Caco-2 (cell line): ENCODE measurements around the gene LMO7. TPM values are rescaled to one million over a fixed set of nuclear protein-coding genes. Genes with fewer than 3 reads are reported as not detected.

Experiments used
- BruUV-seq: library from RNA; stranded (reverse); fragments of 400-500 nt; replicated peaks from 2 replicates; lab custom pipeline; 2021; lab: Mats Ljungman, UMichigan
- CTCF ChIA-PET: fragments of 300-600 bp; sonication (Branson Sonifier 250); formaldehyde crosslinking; loops from one replicate; lab custom pipeline; 2022; ENCODE audit warnings: antibody characterized with exemption; lab: Charles Lee
- POLR2A ChIA-PET: fragments of 300-600 bp; sonication (Branson Sonifier 250); formaldehyde crosslinking; loops from one replicate; lab custom pipeline; 2022; ENCODE audit warnings: antibody characterized with exemption; lab: Charles Lee
- DNase-seq, 2 experiments: peaks; one replicate each; pipeline versions ENCODE4 v3.0.0 to v3.0.0-alpha.2; 2020 to 2022
- H3K27me3 ChIP-seq: replicated peaks from 2 replicates; pipeline ENCODE4 v1.6.0; 2011; ENCODE audit warnings: low read length; ENCODE audit not compliant: control insufficient read depth, insufficient read depth
- H3K36me3 ChIP-seq: 2 replicates; pipeline ENCODE4 v1.5.1; 2011; ENCODE audit warnings: low read length; ENCODE audit not compliant: control insufficient read depth, insufficient read depth
- H3K4me1 ChIP-seq: fragments of 250-450 bp; sonication (Bioruptor Pico); 2 replicates; pipeline ENCODE4 v1.5.1; 2020; ENCODE audit warnings: mild to moderate bottlenecking
- H3K4me3 ChIP-seq: 2 replicates; pipeline ENCODE4 v1.5.1; 2011; ENCODE audit warnings: low read depth, mild to moderate bottlenecking, control low read depth, low read length
- H3K9me3 ChIP-seq: fragments of 250-450 bp; sonication (Bioruptor Pico); 2 replicates; pipeline ENCODE4 v1.5.1; 2020; ENCODE audit warnings: mild to moderate bottlenecking, moderate library complexity
- H3K27ac Mint-ChIP-seq: one replicate; pipeline ENCODE4 v1.8.0; 2022; ENCODE audit warnings: mixed read lengths; ENCODE audit not compliant: unreplicated experiment
- H3K27me3 Mint-ChIP-seq: one replicate; pipeline ENCODE4 v1.8.0; 2022; ENCODE audit warnings: mixed read lengths; ENCODE audit not compliant: insufficient read depth, unreplicated experiment
- H3K36me3 Mint-ChIP-seq: one replicate; pipeline ENCODE4 v1.8.0; 2022; ENCODE audit warnings: mild to moderate bottlenecking, mixed read lengths; ENCODE audit not compliant: insufficient read depth, unreplicated experiment
- H3K4me1 Mint-ChIP-seq: one replicate; pipeline ENCODE4 v1.8.0; 2022; ENCODE audit warnings: low read depth, mixed read lengths; ENCODE audit not compliant: unreplicated experiment
- H3K4me3 Mint-ChIP-seq: one replicate; pipeline ENCODE4 v1.8.0; 2022; ENCODE audit warnings: mild to moderate bottlenecking, moderate library complexity, mixed read lengths; ENCODE audit not compliant: unreplicated experiment
- H3K9me3 Mint-ChIP-seq: one replicate; pipeline ENCODE4 v1.8.0; 2022; ENCODE audit warnings: mixed read lengths; ENCODE audit not compliant: unreplicated experiment
- CTCF ChIP-seq, 2 experiments: fragments of 200-600 bp in 1 of 2; IDR thresholded peaks; 1 replicate in 1 of 2; 2 replicates in 1 of 2; pipeline versions ENCODE4 v1.5.1 to v1.8.0; 2011 to 2022; ENCODE audit warnings: antibody characterized with exemption in 1 of 2, control low read depth in 1 of 2, inconsistent platforms in 1 of 2, low read depth in 1 of 2, low read length in 1 of 2, mild to moderate bottlenecking in 1 of 2, moderate library complexity in 1 of 2; ENCODE audit not compliant: insufficient read depth in 1 of 2, severe bottlenecking in 1 of 2, unreplicated experiment in 1 of 2
- intact Hi-C: fragments of 100-400 bp; cut with micrococcal nuclease; formaldehyde crosslinking; loops from one replicate; pipeline ENCODE4 v1.10.0; 2022; ENCODE audit not compliant: unreplicated experiment
- total RNA-seq: library from RNA; stranded (reverse); gene quantifications from 2 replicates; pipeline ENCODE4 v1.2.3, GENCODE V29; 2022

LMO7 gene
- total RNA-seq, 1 experiment from 2014 or later, result 209 TPM

GRCh38 chr13:75864718-75865117, 228.6 kb downstream of the LMO7 start:
- POLR2A ChIA-PET, result no interaction called here
- no peaks in the 10 kb centered on the region for H3K9me3 Mint-ChIP-seq
- no peaks in the 10 kb centered on the region for H3K9me3 ChIP-seq
- no peaks in the 10 kb centered on the region for H3K27me3 ChIP-seq
- BruUV-seq, result no TSS peak
- intact Hi-C loops, result loop anchor here (5.0 kb wide), 1 partner anchor 177 kb away; no protein-coding TSS in a partner anchor
- no peak for DNase-seq
- peaks cover 43% of the 10 kb centered on the region for H3K36me3 Mint-ChIP-seq
- no peak overlapping the region for H3K4me3 ChIP-seq
- no peaks in the 10 kb centered on the region for H3K4me1 Mint-ChIP-seq
- no peaks in the 10 kb centered on the region for H3K27me3 Mint-ChIP-seq
- no peak overlapping the region for H3K27ac Mint-ChIP-seq
- no peak overlapping the region for H3K4me3 Mint-ChIP-seq
- peaks cover 1% of the 10 kb centered on the region; the same call in 1 of the 2 replicates for H3K36me3 ChIP-seq
- CTCF ChIA-PET, result no interaction called here
- H3K4me1 ChIP-seq, result 0 out of 2 replicates have a peak, but pooled peaks cover 4% of the 10 kb centered on the region
- TF ChIP-seq CTCF (IDR thresholded peaks at IDR 0.05; ENCODE audit: insufficient read depth in 1 of 2, low read depth in 1 of 2, low read length in 1 of 2, severe bottlenecking in 1 of 2, unreplicated experiment in 1 of 2), result no peak

- Histone ChIP-seq H3K4me3 (no peak overlapping the region), H3K27me3 (no peaks in the 10 kb centered on the region), H3K9me3 (no peaks in the 10 kb centered on the region), H3K4me1 (0 out of 2 replicates have a peak, but pooled peaks cover 4% of the 10 kb centered on the region), H3K36me3 (no peaks in the 10 kb centered on the region)
- Mint-ChIP-seq H3K9me3 (peaks cover 18% of the 10 kb centered on the region), H3K27ac (no peak overlapping the region), H3K4me1 (peaks cover 13% of the 10 kb centered on the region), H3K36me3 (peaks cover 18% of the 10 kb centered on the region), H3K27me3 (no peaks in the 10 kb centered on the region), H3K4me3 (no peak overlapping the region)
- no peak for TF ChIP-seq CTCF (IDR thresholded peaks at IDR 0.05; ENCODE audit: insufficient read depth in 1 of 2, low read depth in 1 of 2, low read length in 1 of 2, severe bottlenecking in 1 of 2, unreplicated experiment in 1 of 2)
- intact Hi-C loops, result loop anchor here (2.0 kb wide), 1 partner anchor 173 kb away; no protein-coding TSS in a partner anchor
- ChIA-PET POLR2A (no interaction called here), CTCF (no interaction called here)
- BruUV-seq, result no TSS peak
- no peak for DNase-seq
Measured at GRCh38 chr13:75867379-75868117, 231.4 kb downstream of the LMO7 start.

- H3K4me1 ChIP-seq, result no peaks in the 10 kb centered on the region
- H3K4me3 ChIP-seq, result no peak overlapping the region
- Mint-ChIP-seq H3K4me3 (no peak overlapping the region), H3K27me3 (no peaks in the 10 kb centered on the region), H3K27ac (no peak overlapping the region), H3K9me3 (peaks cover 18% of the 10 kb centered on the region), H3K4me1 (peaks cover 13% of the 10 kb centered on the region), H3K36me3 (peaks cover 6% of the 10 kb centered on the region)
- no peaks in the 10 kb centered on the region for H3K36me3 ChIP-seq
- ChIA-PET POLR2A (interaction anchor here (0.5 kb wide), 1 partner anchor 13 kb away, joined by 3 read pairs; no protein-coding TSS in a partner anchor), CTCF (interaction anchor here (0.6 to 1.3 kb wide), 3 partner anchors 438 to 1034 kb away, joined by 4 to 6 read pairs (median 5); no protein-coding TSS in a partner anchor)
- DNase-seq, result no peak
- BruUV-seq, result no TSS peak
- intact Hi-C loops, result loop anchor here (1.0 to 10.0 kb wide), 6 partner anchors 175 to 1115 kb away; no protein-coding TSS in a partner anchor
- TF ChIP-seq CTCF (IDR thresholded peaks at IDR 0.05; ENCODE audit: insufficient read depth in 1 of 2, low read depth in 1 of 2, low read length in 1 of 2, severe bottlenecking in 1 of 2, unreplicated experiment in 1 of 2), result no peak
- H3K9me3 ChIP-seq, result no peaks in the 10 kb centered on the region
- H3K27me3 ChIP-seq, result no peaks in the 10 kb centered on the region
Measured at GRCh38 chr13:75869981-75870380, 233.9 kb downstream of the LMO7 start.
